HG02763 (cell line): ENCODE measurements around the gene INHBB.
"Not testable (repeated sequence)": the region's sequence is repeated elsewhere in the genome, so short reads cannot be mapped to it uniquely, and the experiment has no call there.

ENCODE experiments used
- ATAC-seq: cut with Tn5 transposase; IDR thresholded peaks from one replicate; pipeline ENCODE4 v1.9.1; 2021; ENCODE audit warnings: mild to moderate bottlenecking, moderate library complexity; ENCODE audit not compliant: unreplicated experiment

The INHBB gene

GRCh38 chr2:120316071-120316470 lies 29.9 kb upstream of the INHBB start:
- ATAC-seq: no peak

DNA sequence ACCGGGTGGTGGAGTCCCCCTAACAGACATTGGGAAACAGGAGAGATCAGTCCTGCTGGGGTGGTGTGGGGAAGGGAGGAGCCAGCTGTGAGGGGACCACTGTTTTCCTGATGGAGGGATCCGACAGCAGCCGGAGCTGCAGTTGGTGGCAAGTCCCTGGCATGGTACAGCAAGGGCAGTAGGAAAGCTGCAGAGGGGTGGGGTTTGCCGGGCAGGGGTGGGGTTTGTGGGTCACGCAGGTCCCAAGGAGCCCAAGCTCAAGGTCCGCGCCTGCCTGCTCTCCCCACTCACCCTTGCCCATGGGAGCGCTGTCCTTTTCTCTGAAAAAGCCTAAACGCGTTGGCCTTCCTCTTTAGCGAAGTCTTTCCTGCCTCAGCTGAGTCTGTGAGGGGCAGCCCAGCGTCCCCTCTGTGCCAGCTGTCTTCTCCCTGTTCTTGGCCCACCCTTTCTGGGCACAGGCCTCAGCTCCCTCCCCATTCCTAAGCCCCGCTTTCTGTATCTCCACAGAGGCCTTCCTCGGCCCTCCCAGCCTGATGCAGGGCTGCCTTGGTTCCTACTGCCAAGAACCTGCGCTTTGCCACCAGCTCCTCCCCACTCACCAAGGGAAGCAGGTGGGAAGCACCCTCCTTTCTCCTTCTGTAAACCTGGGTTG lies 29.3 kb upstream of the INHBB start:
- ATAC-seq: no peak

DNA sequence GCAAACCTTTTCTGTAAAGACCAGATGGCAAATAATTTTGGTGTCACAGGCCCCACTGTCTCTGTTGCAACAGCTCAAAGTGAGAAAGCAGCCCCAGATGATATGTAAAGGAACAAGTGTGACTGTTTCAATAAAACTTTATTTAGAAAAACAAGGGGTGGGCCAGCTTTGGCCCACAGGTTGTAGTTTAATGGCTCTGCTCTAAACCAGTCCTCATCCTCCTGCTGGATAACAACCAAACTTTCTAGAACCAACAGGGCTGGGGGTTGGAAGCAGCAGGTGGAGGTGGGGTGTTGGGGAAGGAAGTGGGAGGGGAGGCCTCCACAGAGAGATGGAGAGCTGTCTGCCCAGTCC lies 28.8 kb upstream of the INHBB start:
- ATAC-seq: no peak

- ATAC-seq: no peak
Observed at GRCh38 chr2:120317916-120318315, 28.0 kb upstream of the INHBB start.

DNA sequence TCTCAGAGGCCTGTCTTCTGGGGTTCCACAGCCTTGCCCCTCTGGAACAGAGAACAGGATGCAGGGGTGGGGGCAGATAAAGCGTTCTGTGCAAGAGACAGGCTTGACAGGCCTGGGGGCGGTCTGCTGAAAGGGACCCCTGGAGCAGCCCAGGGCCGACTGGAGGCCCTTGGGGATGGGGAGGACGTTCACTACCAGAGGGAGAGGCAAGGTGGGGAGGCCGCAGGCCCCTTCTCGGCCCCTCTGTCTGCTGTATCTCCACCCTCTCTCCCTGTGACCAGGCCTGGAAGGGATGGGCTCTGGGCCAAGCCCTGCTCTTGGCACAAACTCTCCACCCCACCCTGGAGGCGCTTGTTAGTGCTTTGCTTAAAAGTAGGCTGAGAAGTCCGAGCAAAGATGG lies 27.3 kb upstream of the INHBB start:
- ATAC-seq: no peak

DNA sequence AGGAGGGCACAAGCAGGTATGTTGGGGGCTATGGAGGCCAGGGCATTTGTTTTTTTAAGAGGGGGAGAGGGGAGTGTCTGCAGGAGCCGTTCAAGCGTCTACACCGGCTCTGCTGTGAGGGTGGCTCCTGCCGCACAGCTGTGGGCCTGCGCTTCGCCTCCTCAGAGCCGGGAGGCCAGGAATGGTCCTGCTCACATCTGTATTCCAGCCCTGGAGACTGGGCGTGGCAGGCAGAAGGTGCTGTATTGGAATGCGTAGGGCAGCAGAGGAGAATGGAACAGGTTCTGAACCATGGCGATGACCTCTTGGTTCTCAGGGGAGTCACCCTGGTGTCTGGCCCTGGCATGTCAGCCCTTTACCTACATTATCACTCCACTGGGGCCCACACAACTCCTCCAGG lies 26.8 kb upstream of the INHBB start:
- ATAC-seq: no peak

DNA sequence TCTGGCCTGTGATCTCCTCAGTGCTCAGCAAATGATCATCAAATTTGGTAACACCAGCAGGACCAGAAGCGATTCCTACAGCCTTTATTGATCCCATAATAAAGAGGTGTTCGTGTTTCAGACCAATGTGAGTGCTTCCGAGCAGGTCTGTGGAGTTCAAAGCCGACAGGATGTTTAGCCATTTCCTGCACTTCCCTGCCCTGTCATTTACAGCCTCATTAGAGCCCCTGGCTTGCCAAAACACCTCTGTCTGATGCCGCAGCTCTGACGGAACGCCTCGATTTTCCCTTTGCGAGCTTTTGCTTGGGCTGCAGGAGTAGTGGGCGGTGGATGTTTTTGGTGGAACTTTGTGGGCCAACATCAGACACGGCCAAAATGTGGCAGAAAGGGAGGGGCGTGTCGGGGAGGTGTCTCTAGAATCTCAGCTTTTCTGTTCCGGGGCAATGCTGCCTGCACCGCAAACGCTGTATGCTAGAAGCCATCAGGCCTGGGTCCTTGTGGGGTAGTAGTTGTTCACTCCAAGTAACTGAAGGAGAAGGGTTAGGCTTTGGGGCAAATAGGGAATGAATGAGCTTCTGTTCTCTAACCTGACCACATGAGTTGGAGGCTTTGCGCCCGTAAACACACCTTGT lies 26.1 kb upstream of the INHBB start:
- ATAC-seq: no peak

DNA sequence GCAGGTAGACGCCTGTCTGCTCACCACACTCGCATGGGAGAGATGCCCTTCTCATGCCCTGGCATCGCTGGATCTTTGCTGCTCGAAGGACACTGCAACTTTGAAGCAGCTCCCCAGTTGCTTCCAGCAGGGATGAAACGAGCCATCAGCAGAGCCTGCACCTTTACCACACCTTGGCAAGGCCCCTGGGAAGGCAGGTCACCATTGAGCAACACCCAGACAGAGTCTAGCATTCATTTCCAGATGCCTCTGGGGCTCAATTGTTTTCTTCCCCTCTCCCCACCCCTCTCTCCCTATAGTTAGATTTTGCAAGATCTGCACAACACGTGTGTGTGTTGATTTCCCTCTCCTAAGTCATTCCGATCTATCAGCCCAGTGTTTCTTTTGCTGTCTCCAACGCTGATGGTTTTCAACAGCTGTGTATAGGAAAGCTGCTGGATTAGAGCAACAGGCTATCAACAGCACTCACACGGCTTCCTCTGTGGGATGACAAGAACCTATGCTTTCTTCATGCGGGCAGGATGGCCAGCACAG lies 25.6 kb upstream of the INHBB start:
- ATAC-seq: no peak

- ATAC-seq: not testable (repeated sequence)
Observed at GRCh38 chr2:120320887-120321556, 24.9 kb upstream of the INHBB start.

- no peak for ATAC-seq
Observed at GRCh38 chr2:120321721-120322284, 24.1 kb upstream of the INHBB start.

- ATAC-seq: no peak
Observed at GRCh38 chr2:120322329-120322728, 23.6 kb upstream of the INHBB start.

- no peak for ATAC-seq
Observed at GRCh38 chr2:120323214-120323613, 22.7 kb upstream of the INHBB start.

- no peak for ATAC-seq
Observed at GRCh38 chr2:120323807-120324399, 22.0 kb upstream of the INHBB start.

- ATAC-seq: no peak
Observed at GRCh38 chr2:120324933-120325332, 21.0 kb upstream of the INHBB start.

- no peak for ATAC-seq
Observed at GRCh38 chr2:120326066-120326465, 19.9 kb upstream of the INHBB start.

DNA sequence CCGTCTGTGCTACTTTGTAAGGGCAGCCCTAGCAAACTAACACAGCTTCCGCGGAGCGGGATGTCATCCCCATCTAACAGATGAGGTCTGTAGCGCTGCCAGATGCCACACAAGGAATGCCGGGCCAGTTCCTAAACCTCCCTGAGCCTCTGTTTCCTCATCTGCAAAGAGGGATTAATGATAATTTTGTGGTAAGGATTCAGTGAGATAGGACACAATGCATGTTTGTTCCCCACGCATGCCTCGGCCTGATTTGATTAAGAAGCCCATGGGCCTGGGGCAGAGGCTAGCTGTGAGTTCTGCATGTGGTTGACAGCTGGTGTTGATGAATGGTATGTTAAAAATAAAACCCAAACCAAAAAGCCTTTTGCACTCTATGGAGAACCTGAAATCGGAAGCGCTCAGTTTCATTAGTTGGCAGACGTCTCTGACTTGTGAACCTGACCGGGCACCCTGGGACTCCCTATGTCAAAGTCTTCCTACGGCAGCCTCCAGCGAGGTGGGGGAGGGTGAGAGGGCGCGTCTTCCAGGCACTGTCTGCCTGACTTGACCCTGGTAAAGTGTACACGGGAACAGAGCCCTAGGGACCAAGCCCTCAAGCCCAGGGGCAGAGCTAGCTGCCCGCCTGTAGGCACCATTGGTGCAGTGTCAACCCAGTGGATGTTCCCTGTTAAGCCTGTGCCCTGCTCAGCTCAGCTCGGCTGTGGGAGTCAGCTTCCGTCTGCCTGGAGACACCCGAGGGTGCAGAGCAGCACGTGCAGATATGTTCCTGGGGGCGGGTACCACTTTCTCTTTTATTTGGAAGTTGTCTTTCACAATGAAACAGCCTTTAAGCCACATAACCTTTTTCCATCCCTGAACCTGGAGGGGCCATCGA lies 14.8 kb upstream of the INHBB start:
- ATAC-seq: no peak

DNA sequence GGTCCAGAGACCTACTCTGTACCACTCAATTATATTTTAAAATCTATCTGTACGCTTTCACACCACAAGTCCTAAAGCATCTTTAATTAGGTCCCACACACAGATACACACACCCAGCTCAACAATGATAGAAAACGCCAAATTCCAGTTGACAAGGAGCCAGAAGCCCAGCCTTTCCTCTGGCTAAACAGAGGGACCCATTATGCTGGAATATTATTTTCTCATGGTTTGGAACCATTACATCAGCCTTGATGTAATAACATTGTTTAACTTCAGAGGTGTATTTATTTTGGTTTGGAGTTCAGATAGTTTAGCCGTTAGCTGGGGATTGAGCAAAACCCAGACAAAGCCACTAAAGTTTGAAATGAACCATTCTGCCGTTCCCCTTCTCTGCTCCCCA lies 14.0 kb upstream of the INHBB start:
- no peak for ATAC-seq

DNA sequence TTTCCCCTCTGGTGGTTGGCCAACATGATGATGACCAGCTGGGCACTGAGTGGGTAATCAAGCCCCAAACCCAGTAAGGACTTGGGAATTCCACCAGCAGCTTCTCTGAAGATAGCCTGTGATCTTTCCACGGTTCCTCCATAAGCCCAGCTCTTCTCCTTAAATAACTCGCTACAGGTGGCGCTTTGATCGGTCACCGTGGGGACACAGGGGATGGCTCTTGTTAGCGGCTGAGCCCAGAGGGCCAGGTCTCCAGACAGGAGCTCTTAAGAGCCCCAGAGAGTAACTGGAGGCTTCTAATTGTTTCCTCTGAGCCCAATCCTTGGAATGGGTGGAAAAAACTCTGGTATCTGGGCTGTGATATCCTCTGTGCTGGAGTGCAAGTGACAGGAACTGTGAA lies 13.6 kb upstream of the INHBB start:
- no peak for ATAC-seq

- no peak for ATAC-seq
Observed at GRCh38 chr2:120334068-120334467, 11.9 kb upstream of the INHBB start.

DNA sequence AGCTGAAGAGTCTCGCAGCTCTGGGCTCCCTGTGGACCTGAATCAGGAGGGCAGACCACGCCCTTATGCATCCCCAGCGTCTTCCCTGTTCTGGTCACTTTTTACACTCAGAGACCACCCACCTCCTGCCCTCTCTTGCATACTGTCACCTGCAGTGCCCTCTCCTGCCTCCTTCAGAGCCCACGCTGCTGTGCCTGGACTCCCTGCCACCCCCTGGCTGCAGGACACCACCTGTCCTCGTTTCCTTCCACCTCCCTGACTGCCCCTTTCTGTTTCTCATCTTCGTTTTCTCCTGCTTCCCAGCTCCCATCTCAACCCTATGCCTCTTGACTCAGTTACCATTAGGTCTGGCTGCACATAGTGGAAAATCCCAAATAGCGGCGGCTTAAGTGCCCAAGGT lies 9.2 kb upstream of the INHBB start:
- ATAC-seq: no peak

DNA sequence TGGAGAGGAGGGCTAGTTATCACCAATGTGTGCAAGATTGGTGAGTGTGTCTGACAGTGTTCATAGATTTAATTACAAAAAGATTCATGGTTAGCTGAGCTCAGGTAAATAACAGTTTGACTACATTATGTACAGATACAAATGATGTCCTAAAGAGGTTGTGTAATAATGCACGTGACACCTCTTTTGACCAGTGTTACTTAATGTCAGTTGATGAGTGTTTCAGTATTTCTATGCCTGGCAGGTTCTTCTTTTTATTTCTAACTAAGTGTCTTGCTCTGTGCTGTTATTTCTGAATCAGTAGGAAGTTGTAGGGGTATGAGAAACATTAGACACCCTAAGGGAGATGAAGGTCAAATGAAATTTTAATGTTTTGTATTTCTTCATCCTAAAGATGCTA lies 7.9 kb upstream of the INHBB start:
- ATAC-seq: no peak
